ELR (cell line): ENCODE measurements around the gene SHC2.
"Not testable (repeated sequence)": the region's sequence is repeated elsewhere in the genome, so short reads cannot be mapped to it uniquely, and the experiment has no call there.

Source experiments
- DNase-seq: peaks from one replicate; pipeline ENCODE4 v3.0.0-alpha.2; 2015; ENCODE audit warnings: low read depth

The SHC2 gene

DNA sequence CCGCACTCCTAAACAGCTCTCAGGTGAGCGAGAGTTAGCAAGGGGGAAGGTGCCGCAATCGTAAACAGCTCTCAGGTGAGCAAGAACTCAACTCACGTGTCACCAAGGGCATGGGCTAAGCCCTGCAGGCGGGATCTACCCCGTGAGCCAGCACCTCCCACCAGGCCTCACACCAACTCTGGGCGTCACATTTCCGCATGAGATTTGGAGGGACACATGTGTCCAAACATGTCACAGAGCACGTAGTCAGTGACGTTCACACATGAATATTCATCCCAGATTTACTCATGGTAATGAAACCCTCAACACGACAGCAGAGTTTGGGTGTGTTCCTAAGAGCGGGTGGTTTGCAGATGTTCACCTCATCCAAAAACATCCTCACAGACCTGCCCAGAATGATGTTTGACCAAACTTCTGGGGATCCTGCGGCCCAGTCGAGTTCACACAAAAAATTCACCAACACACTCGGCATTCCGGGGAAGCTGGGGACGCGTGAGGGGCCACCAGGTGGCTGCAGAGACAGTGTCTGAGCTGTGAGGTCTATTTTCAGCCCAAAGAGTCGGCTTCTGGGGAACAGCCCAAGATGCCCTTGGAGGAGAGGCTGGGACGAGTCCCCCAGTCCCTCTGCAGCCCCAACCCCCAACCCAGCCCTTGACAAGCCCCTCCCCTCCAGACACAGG lies 71.4 kb downstream of the SHC2 start:
- DNase-seq, result no peak

DNA sequence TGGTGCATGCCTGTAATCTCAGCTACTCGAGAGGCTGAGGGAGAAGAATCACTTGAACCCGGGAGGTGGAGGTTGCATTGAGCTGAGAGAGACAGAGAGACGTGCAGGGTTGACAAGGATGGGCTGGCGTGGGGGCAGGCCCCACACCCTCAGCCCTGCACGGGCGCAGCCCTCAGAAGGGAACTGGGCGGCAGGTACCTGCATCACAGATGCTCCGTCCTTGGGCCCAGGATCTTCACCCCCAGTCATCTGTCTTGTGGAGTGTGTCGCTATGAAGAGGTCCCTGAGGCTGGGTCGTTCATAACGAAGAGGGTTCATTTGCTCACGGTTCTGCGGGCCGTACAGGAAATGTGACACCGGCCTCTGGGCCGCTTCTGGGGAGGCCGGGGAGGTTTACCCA lies 72.1 kb downstream of the SHC2 start:
- no peak for DNase-seq

DNA sequence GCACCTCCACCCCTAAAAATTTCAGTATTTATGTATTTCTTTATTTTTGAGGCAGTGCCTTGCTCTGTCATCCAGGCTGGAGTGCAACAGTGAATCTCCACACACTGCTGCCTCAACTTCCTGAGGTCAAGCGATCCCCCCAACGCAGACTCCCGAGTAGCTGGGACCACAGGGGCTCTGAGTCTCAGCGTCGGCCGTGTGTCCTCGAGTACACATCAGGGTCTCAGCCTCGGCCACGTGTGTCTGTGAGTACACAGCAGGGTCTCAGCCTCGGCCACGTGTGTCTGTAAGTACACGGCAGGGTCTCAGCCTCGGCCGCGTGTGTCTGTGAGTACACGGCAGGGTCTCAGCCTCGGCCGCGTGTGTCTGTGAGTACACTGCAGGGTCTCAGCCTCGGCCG lies 73.1 kb downstream of the SHC2 start:
- DNase-seq, result no peak

DNA sequence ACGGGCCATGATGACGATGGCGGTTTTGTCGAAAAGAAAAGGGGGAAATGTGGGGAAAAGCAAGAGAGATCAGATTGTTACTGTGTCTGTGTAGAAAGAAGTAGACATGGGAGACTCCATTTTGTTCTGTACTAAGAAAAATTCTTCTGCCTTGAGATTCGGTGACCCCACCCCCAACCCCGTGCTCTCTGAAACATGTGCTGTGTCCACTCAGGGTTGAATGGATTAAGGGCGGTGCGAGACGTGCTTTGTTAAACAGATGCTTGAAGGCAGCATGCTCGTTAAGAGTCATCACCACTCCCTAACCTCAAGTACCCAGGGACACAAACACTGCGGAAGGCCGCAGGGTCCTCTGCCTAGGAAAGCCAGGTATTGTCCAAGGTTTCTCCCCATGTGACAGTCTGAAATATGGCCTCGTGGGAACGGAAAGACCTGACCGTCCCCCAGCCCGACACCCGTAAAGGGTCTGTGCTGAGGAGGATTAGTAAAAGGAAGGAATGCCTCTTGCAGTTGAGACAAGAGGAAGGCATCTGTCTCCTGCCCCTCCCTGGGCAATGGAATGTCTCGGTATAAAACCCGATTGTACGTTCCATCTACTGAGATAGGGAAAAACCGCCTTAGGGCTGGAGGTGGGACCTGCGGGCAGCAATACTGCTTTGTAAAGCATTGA lies 74.1 kb downstream of the SHC2 start:
- DNase-seq, result not testable (repeated sequence)

DNA sequence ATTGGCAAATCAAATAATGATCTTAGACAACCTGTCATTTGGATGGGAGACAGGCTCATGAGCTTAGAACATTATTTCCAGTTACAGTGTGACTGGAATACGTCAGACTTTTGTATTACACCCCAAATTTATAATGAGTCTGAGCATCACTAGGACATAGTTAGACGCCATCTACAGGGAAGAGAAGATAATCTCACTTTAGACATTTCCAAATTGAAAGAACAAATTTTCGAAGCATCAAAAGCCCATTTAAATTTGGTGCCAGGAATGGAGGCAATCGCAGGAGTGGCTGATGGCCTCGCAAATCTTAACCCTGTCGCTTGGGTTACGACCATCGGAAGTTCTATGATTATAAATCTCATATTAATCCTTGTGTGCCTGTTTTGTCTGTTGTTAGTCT lies 74.6 kb downstream of the SHC2 start:
- DNase-seq, result not testable (repeated sequence)

DNA sequence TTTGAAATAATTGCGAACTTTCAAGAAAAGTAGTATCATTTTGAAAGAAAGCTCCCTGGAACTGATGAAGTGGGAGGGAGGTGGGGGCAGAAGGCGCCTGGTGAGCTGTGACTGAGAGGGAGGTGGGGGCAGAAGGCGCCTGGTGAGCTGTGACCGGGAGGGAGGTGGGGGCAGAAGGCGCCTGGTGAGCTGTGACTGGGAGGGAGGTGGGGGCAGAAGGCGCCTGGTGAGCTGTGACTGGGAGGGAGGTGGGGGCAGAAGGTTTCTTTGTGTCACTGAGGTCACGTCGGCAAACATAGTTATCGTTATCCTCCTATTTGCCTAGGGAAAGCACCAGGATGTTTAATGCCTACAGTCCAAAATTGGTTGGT lies 76.0 kb downstream of the SHC2 start:
- DNase-seq, result no peak

DNA sequence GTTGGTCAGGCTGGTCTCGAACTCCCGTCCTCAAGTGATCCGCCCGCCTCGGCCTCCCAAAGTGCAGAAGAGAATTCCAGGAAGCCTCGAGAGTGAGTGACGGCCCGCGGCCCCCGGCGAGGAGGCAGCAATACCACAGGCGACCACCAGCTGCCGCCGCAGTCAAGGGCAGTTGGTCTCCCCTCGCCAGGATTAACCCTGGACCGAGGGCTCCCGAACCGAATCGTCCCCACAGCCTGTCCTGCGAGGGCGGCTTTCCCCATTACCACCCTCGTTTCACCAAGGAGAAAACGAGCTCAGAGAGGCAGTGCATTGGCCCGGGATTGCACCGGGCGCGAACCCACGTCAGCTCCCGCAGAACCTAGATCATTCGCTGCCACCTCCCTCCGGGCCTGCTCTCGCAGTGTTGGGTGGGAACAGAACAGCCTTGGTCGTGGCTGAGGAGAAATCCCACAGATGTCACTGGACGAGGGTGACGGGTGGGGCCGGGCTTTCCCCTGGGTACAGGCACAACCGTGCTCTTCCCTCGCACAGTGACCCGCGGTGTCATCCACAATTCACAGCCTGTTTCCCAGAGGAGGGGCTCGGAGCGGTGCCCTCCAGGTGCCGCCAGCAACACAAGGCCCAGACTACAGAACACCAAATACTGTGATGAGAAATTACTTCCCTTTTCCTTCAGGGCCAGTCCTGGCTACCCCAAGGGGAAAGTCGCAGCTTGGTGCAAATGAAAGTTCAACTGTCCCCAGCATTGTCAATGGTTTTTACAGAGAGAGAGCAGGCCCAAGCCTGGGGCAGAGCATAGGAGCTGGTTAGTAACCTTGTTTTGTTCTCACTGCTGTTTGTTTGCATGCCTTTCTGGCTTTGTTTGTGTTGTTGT lies 76.7 kb downstream of the SHC2 start:
- no peak for DNase-seq

DNA sequence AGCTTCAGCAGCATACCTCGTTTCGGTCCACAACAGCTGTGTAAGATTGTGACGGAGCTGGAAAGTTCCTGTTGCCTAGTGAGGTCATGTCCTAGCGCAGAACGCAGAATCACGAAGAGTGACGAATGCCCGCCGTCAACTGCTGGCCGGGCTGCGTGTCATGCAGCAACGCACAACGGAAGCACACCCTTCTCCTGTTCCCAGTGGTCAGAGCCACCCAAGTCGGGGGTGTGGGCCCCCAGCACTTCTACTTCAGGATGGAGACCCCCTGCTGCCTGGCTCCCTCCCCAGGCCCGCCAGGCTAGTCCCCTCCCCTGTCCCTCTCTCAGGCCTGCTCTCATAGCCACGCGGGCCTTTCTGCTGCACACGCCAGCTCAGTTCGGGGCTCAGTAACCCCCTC lies 77.8 kb downstream of the SHC2 start:
- DNase-seq, result no peak

DNA sequence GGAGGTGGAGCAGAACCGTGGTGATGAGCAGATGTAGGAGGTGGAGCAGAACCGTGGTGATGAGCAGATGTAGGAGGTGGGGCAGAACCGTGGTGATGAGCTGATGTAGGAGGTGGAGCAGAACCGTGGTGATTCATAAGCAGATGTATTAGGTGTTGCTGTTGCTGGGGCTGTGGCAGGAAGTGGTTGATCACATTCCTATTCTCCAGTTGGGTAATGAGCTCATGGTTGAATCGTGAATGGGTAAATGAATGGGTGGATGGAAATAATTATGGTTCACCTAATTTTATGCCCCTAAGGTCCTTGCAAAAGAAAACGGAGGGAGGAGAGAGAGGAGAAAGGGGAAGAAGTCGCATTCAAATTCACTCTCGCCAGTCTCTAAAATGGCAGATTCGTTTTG lies 78.3 kb downstream of the SHC2 start:
- peak; percentile 69 for DNase-seq

DNA sequence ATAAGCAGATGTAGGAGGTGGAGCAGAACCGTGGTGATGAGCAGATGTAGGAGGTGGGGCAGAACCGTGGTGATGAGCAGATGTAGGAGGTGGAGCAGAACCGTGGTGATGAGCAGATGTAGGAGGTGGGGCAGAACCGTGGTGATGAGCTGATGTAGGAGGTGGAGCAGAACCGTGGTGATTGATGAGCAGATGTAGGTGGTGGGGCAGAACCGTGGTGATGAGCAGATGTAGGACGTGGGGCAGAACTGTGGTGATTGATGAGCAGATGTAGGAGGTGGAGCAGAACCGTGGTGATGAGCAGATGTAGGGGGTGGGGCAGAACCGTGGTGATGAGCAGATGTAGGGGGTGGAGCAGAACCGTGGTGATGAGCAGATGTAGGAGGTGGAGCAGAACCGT lies 78.9 kb downstream of the SHC2 start:
- DNase-seq, result not testable (repeated sequence)

DNA sequence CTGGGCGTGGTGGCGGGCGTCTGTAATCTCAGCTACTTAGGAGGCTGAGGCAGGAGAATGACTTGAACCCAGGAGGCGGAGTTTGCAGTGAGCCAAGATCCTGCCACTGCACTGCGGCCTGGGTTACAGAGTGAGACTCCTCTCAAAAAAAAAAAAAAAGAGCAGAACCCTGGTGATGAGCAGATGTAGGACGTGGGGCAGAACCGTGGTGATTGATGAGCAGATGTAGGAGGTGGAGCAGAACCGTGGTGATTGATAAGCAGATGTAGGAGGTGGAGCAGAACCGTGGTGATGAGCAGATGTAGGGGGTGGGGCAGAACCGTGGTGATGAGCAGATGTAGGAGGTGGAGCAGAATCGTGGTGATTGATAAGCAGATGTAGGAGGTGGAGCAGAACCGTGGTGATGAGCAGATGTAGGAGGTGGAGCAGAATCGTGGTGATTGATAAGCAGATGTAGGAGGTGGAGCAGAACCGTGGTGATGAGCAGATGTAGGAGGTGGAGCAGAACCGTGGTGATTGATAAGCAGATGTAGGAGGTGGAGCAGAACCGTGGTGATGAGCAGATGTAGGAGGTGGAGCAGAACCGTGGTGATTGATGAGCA lies 80.1 kb downstream of the SHC2 start:
- not testable (repeated sequence) for DNase-seq

DNA sequence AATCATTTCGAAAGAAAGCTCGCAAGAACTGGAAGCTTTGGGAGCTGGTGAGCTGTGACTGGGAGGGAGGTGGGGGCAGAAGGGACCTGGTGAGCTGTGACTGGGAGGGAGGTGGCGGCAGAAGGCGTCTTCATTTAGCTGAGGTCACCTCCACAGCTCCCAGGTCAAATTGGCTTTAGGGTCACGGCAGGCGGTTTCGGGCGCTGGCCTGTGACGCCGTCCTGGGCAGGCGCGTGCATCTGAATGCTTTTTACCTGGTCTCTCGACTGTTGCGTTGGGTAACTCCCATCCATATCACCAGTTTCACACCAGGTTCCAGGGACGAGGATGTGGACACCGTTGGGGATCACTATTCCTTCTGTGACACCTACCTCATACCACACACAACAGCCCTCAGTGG lies 81.0 kb downstream of the SHC2 start:
- DNase-seq, result no peak

DNA sequence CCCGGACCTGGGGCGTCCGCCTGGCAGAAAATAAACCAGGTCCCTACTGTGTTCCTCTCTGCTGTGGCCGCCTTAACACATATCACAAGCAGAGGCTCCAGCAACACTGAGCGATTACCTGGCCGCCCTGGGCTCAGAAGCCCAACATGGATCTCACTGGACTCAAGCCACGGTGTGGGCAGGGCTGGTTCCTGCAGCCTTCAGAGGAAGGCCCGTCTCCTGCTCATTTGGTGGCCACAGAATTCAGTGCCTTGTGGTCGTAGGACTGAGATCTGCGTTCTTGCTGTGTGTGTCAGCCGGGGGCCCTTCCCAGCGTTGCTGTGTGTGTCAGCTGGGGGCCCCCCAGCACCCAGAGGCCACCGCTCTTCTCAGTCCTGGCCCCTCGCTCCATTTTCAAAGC lies 82.1 kb downstream of the SHC2 start:
- no peak for DNase-seq

DNA sequence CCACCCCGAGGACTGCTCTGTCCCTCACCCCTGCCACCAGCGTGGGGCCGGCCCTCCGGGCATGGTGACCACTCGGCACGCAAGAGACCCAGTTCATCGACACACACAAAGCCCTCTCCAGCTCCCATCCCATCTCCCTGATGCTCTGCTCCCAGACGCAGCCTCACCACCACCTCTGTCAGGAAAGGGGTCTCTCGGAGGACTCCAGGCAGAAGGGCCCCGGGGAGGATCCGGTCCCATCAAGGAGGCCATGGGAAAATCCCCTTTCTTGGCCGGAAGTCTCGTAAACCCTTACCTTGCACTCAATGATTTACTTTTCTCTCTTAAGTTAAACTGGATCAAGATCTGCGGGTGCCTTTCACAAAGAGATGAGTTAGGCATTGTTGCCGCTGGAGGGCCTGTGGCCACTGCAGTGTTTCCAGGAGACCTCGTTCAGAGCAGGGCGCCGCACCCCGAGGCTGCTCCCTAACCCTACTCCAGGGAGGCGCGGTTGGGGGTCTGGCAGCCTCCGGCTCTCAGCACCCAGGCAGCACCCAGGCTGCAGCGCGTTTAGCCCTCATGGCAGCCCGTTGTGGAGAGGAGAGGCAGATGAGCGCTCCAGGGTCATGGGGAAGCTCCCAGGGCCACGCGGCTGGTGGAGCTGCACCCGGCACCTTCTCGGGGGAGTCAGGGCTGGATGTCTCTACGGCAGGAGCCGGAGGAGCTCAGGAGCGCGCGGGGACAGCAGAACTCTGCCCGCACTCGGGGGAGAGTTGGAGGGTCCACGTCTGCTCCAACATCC lies 82.8 kb downstream of the SHC2 start:
- no peak for DNase-seq

DNA sequence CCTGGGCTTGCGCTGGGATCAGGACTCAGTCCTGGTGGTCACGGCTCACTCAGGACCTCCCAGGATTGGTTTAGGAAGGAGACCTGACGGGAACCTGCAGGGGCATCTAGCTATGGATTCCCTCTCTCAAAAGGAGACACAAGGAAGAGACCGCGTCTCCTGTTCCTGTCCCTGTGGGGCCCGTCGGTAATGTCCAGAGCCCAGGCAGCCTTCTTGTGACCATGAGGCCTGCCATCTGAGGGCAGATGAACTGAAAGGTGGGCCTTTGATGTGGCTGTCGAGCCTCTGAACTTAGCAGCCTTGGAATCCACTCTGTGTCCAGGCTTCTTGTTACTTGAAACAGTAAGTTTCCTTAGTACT lies 84.7 kb downstream of the SHC2 start:
- no peak for DNase-seq

DNA sequence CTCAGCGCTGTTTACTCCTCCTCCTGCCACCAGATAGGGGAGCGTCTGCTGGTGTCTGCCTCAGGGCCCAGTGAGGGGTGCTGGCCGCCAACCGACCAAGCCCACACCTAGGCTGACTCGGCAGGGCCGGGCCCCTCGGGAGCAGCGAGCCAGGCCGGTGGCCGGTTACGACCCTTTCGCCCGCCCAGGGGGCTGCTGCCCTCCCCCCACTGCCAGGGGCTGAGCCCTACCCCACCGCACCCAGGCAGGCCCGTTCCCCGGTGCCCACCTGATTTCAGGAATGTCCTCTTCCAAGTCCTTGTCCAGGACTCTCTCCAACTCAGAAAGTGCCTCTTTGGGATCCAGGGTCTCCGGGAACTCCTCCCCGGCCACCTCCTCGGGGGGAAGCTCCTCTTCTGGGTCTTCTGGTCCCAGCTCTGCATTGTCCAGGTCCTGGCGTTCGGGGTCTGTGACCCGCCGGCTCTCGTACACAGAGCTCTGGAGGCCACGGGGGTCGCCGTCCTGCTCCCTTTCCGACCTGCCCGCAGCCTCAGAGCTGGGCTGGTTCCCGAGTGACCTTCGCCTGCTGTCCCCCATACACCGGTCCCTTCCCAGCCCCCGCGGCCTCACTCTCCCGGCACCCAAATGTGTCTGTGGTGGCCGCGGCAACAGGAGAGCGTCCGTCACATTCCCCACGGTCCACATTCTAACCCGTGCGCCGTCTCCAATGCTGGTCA lies 85.3 kb downstream of the SHC2 start:
- no peak for DNase-seq

DNA sequence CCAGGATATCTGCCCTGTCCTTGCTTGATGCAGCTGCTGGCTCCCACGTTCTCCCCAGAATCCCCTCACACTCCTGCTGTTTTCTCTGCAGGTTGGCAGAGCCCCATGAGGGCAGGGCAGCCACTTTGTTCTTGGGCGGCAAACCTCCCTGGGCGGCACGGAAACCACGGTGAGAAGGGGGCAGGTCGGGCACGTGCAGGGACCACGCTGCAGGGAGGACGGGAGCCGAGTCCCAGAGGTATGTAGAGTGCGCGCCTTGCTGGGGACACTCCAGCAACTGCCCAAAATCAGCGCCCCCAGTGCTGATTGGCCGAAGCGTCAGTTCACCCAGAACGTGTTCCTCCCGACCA lies 86.0 kb downstream of the SHC2 start:
- no peak for DNase-seq

DNA sequence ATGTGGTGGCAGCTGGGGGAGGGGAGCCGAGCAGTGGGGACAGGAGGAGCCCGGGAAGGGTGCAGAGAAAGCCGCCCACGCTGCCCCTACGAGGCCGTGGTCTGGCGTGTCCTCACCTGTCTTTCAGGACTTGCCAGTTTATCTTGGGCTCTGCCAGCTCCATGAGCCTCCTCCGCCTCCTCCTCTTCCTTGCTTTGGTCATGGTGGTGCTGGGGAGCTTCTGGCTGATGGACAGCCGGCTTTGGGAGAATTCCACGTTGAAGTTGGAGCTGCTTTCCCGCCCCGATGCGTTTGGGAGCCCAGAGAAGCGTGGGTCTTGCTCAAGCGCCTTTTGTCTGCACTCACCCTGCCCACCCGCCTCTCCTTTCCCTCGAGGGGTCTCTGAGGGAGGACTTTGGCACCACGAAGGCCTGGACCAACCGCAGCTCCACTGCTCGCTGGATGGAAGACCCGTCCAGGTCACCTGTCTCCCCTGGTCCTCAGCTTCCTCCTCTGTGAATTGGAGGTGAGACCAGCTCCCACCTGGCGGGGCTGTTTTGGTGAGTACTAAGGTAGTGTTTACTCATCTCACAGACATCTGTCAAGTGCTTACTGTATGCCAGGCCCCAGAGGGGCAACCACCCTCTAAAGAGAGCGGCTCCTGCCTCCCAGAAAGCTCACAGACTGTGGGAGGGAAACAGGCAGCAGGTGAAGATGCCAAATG lies 86.5 kb downstream of the SHC2 start:
- DNase-seq, result no peak

DNA sequence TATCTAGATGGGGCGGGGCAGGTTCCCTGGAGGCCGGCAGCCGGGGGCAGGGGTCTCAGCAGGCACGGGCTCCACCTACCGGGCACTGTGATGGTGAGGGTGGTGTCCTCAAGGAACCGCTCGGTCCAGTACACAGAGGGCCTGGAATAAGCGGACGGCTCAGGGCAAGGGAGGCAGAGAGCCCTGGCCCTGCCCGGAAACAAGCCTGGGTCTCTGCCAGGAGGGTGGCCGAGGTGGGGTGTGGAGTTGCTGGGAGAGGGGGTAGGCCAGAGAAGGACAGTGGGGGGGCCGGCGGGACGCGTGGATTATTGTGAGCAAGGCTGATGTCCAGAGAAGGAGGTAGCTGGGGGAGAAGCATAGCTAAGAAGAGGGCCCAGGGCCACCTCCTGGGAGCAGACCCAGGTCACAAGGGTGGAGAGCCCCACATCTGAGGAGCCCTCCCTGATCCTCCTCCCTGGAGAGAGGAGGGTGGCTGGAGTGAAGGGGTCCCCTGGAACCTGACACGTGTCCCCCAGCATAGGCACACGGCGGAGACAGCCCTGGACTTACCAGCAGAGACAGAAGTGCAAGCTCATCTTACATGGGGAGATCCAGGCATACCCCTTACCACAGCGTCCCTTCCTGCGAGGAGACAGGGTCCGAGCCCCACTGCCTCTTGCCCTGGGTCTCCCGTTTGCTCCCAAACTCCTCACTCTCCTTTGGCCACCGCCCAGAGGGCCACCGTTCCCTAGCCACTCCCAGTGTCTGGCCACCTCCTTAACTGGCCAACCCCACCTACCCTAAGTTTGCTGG lies 87.2 kb downstream of the SHC2 start:
- DNase-seq, result no peak

DNA sequence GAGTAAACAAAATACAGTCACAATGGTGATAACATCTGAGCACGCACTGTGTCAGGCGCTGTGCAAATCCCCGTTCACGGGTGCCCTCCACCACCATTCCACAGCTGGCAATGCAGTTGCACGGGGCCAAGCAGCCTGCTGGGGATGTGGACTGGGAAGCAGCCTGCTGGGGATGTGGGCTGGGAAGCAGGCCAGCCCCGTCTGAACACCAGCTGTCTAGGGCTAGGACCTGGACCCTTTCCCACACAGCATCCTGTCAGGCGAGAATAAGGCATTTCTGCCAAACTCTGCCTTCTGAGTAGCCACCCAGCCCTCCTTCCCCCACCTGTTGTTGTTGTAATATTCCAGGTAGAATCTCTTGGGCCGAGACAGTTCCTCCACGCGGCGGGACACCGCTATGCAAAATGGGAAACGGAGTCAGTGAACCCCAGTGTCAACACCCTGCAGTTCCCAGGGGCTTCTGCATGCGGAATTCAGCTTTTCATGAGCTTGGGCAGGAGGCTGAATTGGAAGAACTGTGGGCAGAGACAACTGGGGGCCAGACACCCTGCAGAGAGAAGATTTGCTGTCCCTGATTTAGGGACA lies 88.4 kb downstream of the SHC2 start:
- DNase-seq, result no peak
